ENCODE data around the gene GPR65. TPM values are rescaled to one million over a fixed set of nuclear protein-coding genes. Genes with fewer than 3 reads are reported as not detected.

GPR65 gene
- total RNA-seq, 2 experiments from 2014 or later, result 6.1 to 8.2 TPM

GRCh38 chr14:88049266-88049665, 44.3 kb downstream of the GPR65 start:
- intact Hi-C loops (cut with micrococcal nuclease; ENCODE audit: unreplicated experiment), result no loop called here
- no peak overlapping the region for H3K27ac ChIP-seq (ENCODE audit: low read depth, low read length, poor library complexity, severe bottlenecking)
- no peak for TF ChIP-seq CTCF (conservative IDR thresholded peaks at IDR 0.05; ENCODE audit: low read length)
- H3K4me2 ChIP-seq (ENCODE audit: low read length), result no peak overlapping the region
- DNase-seq (ENCODE audit: low spot score), result no peak
- H2AFZ ChIP-seq (ENCODE audit: low read length), result no peak overlapping the region
- no peaks in the 10 kb centered on the region for H3K4me1 ChIP-seq (ENCODE audit: insufficient read depth, low read length, poor library complexity, severe bottlenecking)
- H3K79me2 ChIP-seq (ENCODE audit: insufficient read depth, low read depth, low read length), result no peaks in the 10 kb centered on the region
- no peaks in the 10 kb centered on the region for H3K9me2 ChIP-seq (ENCODE audit: insufficient read depth, low read length)
- no peaks in the 10 kb centered on the region for H3K9me3 ChIP-seq (ENCODE audit: low read length)
- H3K4me3 ChIP-seq (ENCODE audit: low read depth, low read length, poor library complexity, severe bottlenecking), result no peak overlapping the region
- BruUV-seq (replicated peaks), result no TSS peak
- POLR2A ChIA-PET, result interaction anchor here (1.2 kb wide), 1 partner anchor 11 kb away, joined by 3 read pairs; no protein-coding TSS in a partner anchor
- no peaks in the 10 kb centered on the region for H3K36me3 ChIP-seq (ENCODE audit: insufficient read depth, low read length)
- H4K20me1 ChIP-seq (ENCODE audit: insufficient read depth, low read length), result no peaks in the 10 kb centered on the region
- CTCF ChIA-PET (ENCODE audit: unreplicated experiment), result no interaction called here

GRCh38 chr14:88049936-88050335, 45.0 kb downstream of the GPR65 start:
- Histone ChIP-seq H3K4me2 (ENCODE audit: low read length) (no peak overlapping the region), H4K20me1 (ENCODE audit: insufficient read depth, low read length) (no peaks in the 10 kb centered on the region), H3K36me3 (ENCODE audit: insufficient read depth, low read length) (no peaks in the 10 kb centered on the region), H3K4me1 (ENCODE audit: insufficient read depth, low read length, poor library complexity, severe bottlenecking) (no peaks in the 10 kb centered on the region), H3K9me3 (ENCODE audit: low read length) (no peaks in the 10 kb centered on the region), H3K9me2 (ENCODE audit: insufficient read depth, low read length) (no peaks in the 10 kb centered on the region), H3K79me2 (ENCODE audit: insufficient read depth, low read depth, low read length) (no peaks in the 10 kb centered on the region), H3K27ac (ENCODE audit: low read depth, low read length, poor library complexity, severe bottlenecking) (no peak overlapping the region), H2AFZ (ENCODE audit: low read length) (no peak overlapping the region), H3K4me3 (ENCODE audit: low read depth, low read length, poor library complexity, severe bottlenecking) (no peak overlapping the region)
- TF ChIP-seq CTCF (conservative IDR thresholded peaks at IDR 0.05; ENCODE audit: low read length) (no peak), EZH2phosphoT487 (IDR thresholded peaks at IDR 0.05; ENCODE audit: borderline replicate concordance, low read depth, low read length) (no peak)
- intact Hi-C loops (cut with micrococcal nuclease; ENCODE audit: unreplicated experiment), result no loop called here
- no peak for DNase-seq (ENCODE audit: low spot score)
- ChIA-PET POLR2A (interaction anchor here (1.2 kb wide), 1 partner anchor 11 kb away, joined by 3 read pairs; no protein-coding TSS in a partner anchor), CTCF (ENCODE audit: unreplicated experiment) (no interaction called here)
- no TSS peak for BruUV-seq (replicated peaks)

- ChIA-PET POLR2A (no interaction called here), CTCF (ENCODE audit: unreplicated experiment) (no interaction called here)
- Histone ChIP-seq H3K4me3 (ENCODE audit: low read depth, low read length, poor library complexity, severe bottlenecking) (no peak overlapping the region), H3K4me2 (ENCODE audit: low read length) (no peak overlapping the region), H3K27ac (ENCODE audit: low read depth, low read length, poor library complexity, severe bottlenecking) (no peak overlapping the region), H3K9me2 (ENCODE audit: insufficient read depth, low read length) (no peaks in the 10 kb centered on the region), H4K20me1 (ENCODE audit: insufficient read depth, low read length) (no peaks in the 10 kb centered on the region), H3K36me3 (ENCODE audit: insufficient read depth, low read length) (no peaks in the 10 kb centered on the region), H3K79me2 (ENCODE audit: insufficient read depth, low read depth, low read length) (no peaks in the 10 kb centered on the region), H3K4me1 (ENCODE audit: insufficient read depth, low read length, poor library complexity, severe bottlenecking) (no peaks in the 10 kb centered on the region), H2AFZ (ENCODE audit: low read length) (no peak overlapping the region), H3K9me3 (ENCODE audit: low read length) (no peaks in the 10 kb centered on the region)
- DNase-seq (ENCODE audit: low spot score), result no peak
- no peak for TF ChIP-seq CTCF (conservative IDR thresholded peaks at IDR 0.05; ENCODE audit: low read length)
- TF ChIP-seq EZH2phosphoT487 (IDR thresholded peaks at IDR 0.05; ENCODE audit: borderline replicate concordance, low read depth, low read length), result no peak
- BruUV-seq (replicated peaks), result no TSS peak
- intact Hi-C loops (cut with micrococcal nuclease; ENCODE audit: unreplicated experiment), result no loop called here
Observed at GRCh38 chr14:88060576-88060975, 55.6 kb downstream of the GPR65 start.
